WTC11 (cell line): ENCODE results near the gene HAGHL. TPM values are rescaled to one million over a fixed set of nuclear protein-coding genes. Genes with fewer than 3 reads are reported as not detected.

Experiments
- ATAC-seq: fragments of 200-7000 bp; cut with Tn5 transposase; 2 replicates; pipeline ENCODE4 v1.10.0; 2021; ENCODE audit warnings: mild to moderate bottlenecking, moderate library complexity
- CTCF ChIA-PET: fragments of 300-600 bp; sonication (Branson Sonifier 250); formaldehyde crosslinking; loops from one replicate; lab custom pipeline; 2021; ENCODE audit warnings: antibody characterized with exemption; lab: Charles Lee
- POLR2A ChIA-PET: fragments of 350-600 bp; sonication (Branson Sonifier 250); formaldehyde crosslinking; loops from one replicate; lab custom pipeline; 2021; ENCODE audit warnings: antibody characterized with exemption; lab: Charles Lee
- DNase-seq: peaks from one replicate; pipeline ENCODE4 v3.0.0; 2021; ENCODE audit warnings: low spot score
- H3K27ac Mint-ChIP-seq: 2 replicates; pipeline ENCODE4 v1.8.0; 2021; ENCODE audit warnings: mixed read lengths
- H3K27me3 Mint-ChIP-seq: 2 replicates; pipeline ENCODE4 v1.8.0; 2021; ENCODE audit warnings: low read depth, mild to moderate bottlenecking, moderate library complexity, mixed read lengths
- H3K36me3 Mint-ChIP-seq: 2 replicates; pipeline ENCODE4 v1.8.0; 2021; ENCODE audit warnings: mixed read lengths
- H3K4me1 Mint-ChIP-seq: 2 replicates; pipeline ENCODE4 v1.8.0; 2022; ENCODE audit warnings: mixed read lengths
- H3K4me3 Mint-ChIP-seq: 2 replicates; pipeline ENCODE4 v1.8.0; 2021; ENCODE audit warnings: mild to moderate bottlenecking, moderate library complexity, mixed read lengths
- H3K9me3 Mint-ChIP-seq: 2 replicates; pipeline ENCODE4 v1.8.0; 2021; ENCODE audit warnings: mixed read lengths
- ATF3 ChIP-seq: sonication (generic); formaldehyde crosslinking; conservative IDR thresholded peaks from 2 replicates; pipeline ENCODE4 v1.8.1; 2022; ENCODE audit warnings: mild to moderate bottlenecking, missing genetic modification reagents
- CBFB ChIP-seq: sonication (generic); formaldehyde crosslinking; IDR thresholded peaks from 2 replicates; pipeline ENCODE4 v1.8.1; 2022; ENCODE audit warnings: mild to moderate bottlenecking, low read depth, missing genetic modification reagents
- CTCF ChIP-seq: fragments of 200-600 bp; IDR thresholded peaks from 2 replicates; pipeline ENCODE4 v1.8.0; 2022; ENCODE audit warnings: antibody characterized with exemption
- E2F4 ChIP-seq: sonication (generic); formaldehyde crosslinking; IDR thresholded peaks from 2 replicates; pipeline ENCODE4 v1.8.1; 2022; ENCODE audit warnings: low read depth, mild to moderate bottlenecking, moderate library complexity, missing genetic modification reagents, borderline replicate concordance
- ESRRA ChIP-seq: sonication (generic); formaldehyde crosslinking; IDR thresholded peaks from 2 replicates; pipeline ENCODE4 v1.8.1; 2022; ENCODE audit warnings: mild to moderate bottlenecking, missing genetic modification reagents, borderline replicate concordance
- GABPB1 ChIP-seq: sonication (generic); formaldehyde crosslinking; IDR thresholded peaks from 2 replicates; pipeline ENCODE4 v1.8.1; 2023; ENCODE audit warnings: mild to moderate bottlenecking, missing genetic modification reagents
- MLX ChIP-seq: sonication (generic); formaldehyde crosslinking; IDR thresholded peaks from 2 replicates; pipeline ENCODE4 v1.8.1; 2023; ENCODE audit warnings: mild to moderate bottlenecking, missing genetic modification reagents, moderate library complexity
- NR2C2 ChIP-seq: sonication (generic); formaldehyde crosslinking; IDR thresholded peaks from 2 replicates; pipeline ENCODE4 v1.8.0; 2022; ENCODE audit warnings: mild to moderate bottlenecking, missing genetic modification reagents
- OVOL2 ChIP-seq: fragments of 250-450 bp; sonication (Bioruptor Pico); IDR thresholded peaks from 2 replicates; pipeline ENCODE4 v1.9.0; 2021; ENCODE audit warnings: mild to moderate bottlenecking, borderline replicate concordance
- ZNF138 ChIP-seq: sonication (generic); formaldehyde crosslinking; conservative IDR thresholded peaks from 2 replicates; pipeline ENCODE4 v1.8.1; 2022; ENCODE audit warnings: mild to moderate bottlenecking, moderate library complexity, missing genetic modification reagents
- ZNF263 ChIP-seq: sonication (generic); formaldehyde crosslinking; IDR thresholded peaks from 2 replicates; pipeline ENCODE4 v1.8.1; 2022; ENCODE audit warnings: low read depth, mild to moderate bottlenecking, moderate library complexity, missing genetic modification reagents
- ZNF396 ChIP-seq: fragments of 250-450 bp; sonication (Bioruptor Pico); IDR thresholded peaks from 2 replicates; pipeline ENCODE4 v1.8.0; 2021; ENCODE audit warnings: mild to moderate bottlenecking, moderate library complexity, borderline replicate concordance
- total RNA-seq: library from RNA; stranded (reverse); gene quantifications from 3 replicates; pipeline ENCODE4 v1.2.3, GENCODE V29; 2021
- TF ChIP-seq, protein P1 (sequence below): sonication (generic); formaldehyde crosslinking; IDR thresholded peaks from 2 replicates; pipeline ENCODE4 v1.8.0; 2023; ENCODE audit warnings: missing genetic modification reagents, mild to moderate bottlenecking, borderline replicate concordance
- TF ChIP-seq, protein P2 (sequence below): fragments of 250-450 bp; sonication (Bioruptor Pico); IDR thresholded peaks from 2 replicates; pipeline ENCODE4 v2.1.2; 2022; ENCODE audit warnings: mild to moderate bottlenecking, moderate library complexity
- TF ChIP-seq, protein P3 (sequence below): sonication (generic); formaldehyde crosslinking; IDR thresholded peaks from 2 replicates; pipeline ENCODE4 v1.8.0; 2022; ENCODE audit warnings: mild to moderate bottlenecking, missing genetic modification reagents

The HAGHL gene
- total RNA-seq, 1 experiment from 2014 or later, result 41.7 TPM

GRCh38 chr16:725463-726187, 1.3 kb upstream of the HAGHL start:
- H3K36me3 Mint-ChIP-seq, result no peaks in the 10 kb centered on the region; the same call in 1 of the 2 replicates
- no peak for TF ChIP-seq NR2C2 (CRISPR knock-in tag)
- TF ChIP-seq E2F4, result no peak
- TF ChIP-seq ZNF396 (CRISPR knock-in tag), result no peak
- 0 out of 2 replicates have a peak, but pooled peaks have one; percentile 45 for TF ChIP-seq ZNF138 (CRISPR knock-in tag)
- no peak for TF ChIP-seq ATF3 (CRISPR knock-in tag)
- TF ChIP-seq, all 79 proteins: peak for 1
- H3K4me1 Mint-ChIP-seq, result no peaks in the 10 kb centered on the region
- peaks cover 2% of the 10 kb centered on the region; the same call in 1 of the 2 replicates for H3K27me3 Mint-ChIP-seq
- ATAC-seq, result no peak
- POLR2A ChIA-PET, result interaction anchor here (1.1 kb wide), 1 partner anchor 9 kb away, joined by 5 read pairs; no protein-coding TSS in a partner anchor
- no peak for DNase-seq
- H3K4me3 Mint-ChIP-seq, result peak overlapping the region; percentile 69; the same call in 1 of the 2 replicates
- no peak overlapping the region for H3K27ac Mint-ChIP-seq
- CTCF ChIA-PET, result interaction anchor here (1.0 to 6.9 kb wide), 8 partner anchors 11 to 65 kb away, joined by 3 to 90 read pairs (median 5); partner anchors contain the start of genes CHTF18, CIAO3, METRN and RPUSD1
- no peaks in the 10 kb centered on the region for H3K9me3 Mint-ChIP-seq

DNA sequence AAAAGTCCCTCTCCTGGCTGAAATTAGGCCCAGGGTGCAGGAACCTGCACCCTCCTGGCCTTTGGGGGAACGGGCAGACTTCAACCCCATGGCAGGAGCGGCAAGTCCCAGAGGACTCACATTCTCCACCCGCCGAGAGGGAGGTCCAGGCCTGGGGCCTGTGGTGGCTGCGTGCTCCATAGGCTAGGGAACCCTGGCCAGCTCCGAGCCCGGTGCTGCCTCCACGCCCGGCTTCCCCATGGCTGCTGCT, 793 bp upstream of the HAGHL start:
- Mint-ChIP-seq H3K27ac (no peak overlapping the region), H3K4me3 (peak overlapping the region; percentile 69), H3K4me1 (no peaks in the 10 kb centered on the region), H3K27me3 (peaks cover 2% of the 10 kb centered on the region; the same call in 1 of the 2 replicates), H3K36me3 (no peaks in the 10 kb centered on the region; the same call in 1 of the 2 replicates), H3K9me3 (no peaks in the 10 kb centered on the region)
- CTCF ChIA-PET, result interaction anchor here (0.7 to 6.9 kb wide), 9 partner anchors 10 to 66 kb away, joined by 3 to 90 read pairs (median 5); partner anchors contain the start of genes CHTF18, CIAO3, METRN and RPUSD1
- ATAC-seq, result no peak
- no peak for TF ChIP-seq ZNF263 (CRISPR knock-in tag)
- TF ChIP-seq OVOL2, result no peak
- TF ChIP-seq MLX, result no peak
- no peak for TF ChIP-seq CBFB (CRISPR knock-in tag)
- no peak for DNase-seq
- POLR2A ChIA-PET, result interaction anchor here (1.1 kb wide), 1 partner anchor 10 kb away, joined by 5 read pairs; no protein-coding TSS in a partner anchor

DNA sequence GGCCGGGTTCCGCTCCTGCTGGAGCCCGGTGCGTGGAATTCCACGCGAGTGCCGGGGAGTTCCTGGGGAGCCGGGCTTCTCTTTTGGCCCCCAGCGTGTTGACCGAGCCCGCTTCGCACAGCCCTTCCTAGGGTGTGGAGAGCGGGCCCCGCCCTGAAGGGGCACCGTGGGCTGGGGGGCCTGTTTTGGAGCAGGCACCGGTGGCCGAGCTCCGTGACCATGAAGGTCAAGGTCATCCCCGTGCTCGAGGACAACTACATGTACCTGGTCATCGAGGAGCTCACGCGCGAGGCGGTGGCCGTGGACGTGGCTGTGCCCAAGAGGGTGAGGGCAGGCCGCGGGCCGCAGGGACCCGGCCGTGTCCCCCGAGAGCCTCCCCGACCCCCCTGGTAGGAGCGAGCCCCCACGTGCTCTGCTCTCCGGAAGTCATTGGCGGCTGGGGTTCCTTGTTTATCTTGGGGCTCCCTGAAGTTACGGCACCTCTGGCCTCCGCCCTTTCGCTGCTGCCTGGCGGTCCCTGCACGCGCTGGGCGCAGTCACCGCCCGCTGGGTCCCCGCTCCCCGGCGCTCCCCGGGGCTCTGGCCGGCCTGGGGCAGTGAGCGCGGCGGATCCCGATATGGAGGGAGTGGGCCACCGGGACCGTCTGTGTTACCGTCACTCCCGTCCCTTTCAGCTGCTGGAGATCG, 528 bp downstream of the HAGHL start:
- H3K36me3 Mint-ChIP-seq, result no peaks in the 10 kb centered on the region; the same call in 1 of the 2 replicates
- POLR2A ChIA-PET, result interaction anchor here (0.6 to 1.2 kb wide), 3 partner anchors 8 to 65 kb away, joined by 3 read pairs; no protein-coding TSS in a partner anchor
- TF ChIP-seq ESRRA (CRISPR knock-in tag) (peak; percentile 28; the same call in 1 of the 2 replicates), CTCF (no peak), GABPB1 (CRISPR knock-in tag) (no peak)
- TF ChIP-seq, protein P1, sequence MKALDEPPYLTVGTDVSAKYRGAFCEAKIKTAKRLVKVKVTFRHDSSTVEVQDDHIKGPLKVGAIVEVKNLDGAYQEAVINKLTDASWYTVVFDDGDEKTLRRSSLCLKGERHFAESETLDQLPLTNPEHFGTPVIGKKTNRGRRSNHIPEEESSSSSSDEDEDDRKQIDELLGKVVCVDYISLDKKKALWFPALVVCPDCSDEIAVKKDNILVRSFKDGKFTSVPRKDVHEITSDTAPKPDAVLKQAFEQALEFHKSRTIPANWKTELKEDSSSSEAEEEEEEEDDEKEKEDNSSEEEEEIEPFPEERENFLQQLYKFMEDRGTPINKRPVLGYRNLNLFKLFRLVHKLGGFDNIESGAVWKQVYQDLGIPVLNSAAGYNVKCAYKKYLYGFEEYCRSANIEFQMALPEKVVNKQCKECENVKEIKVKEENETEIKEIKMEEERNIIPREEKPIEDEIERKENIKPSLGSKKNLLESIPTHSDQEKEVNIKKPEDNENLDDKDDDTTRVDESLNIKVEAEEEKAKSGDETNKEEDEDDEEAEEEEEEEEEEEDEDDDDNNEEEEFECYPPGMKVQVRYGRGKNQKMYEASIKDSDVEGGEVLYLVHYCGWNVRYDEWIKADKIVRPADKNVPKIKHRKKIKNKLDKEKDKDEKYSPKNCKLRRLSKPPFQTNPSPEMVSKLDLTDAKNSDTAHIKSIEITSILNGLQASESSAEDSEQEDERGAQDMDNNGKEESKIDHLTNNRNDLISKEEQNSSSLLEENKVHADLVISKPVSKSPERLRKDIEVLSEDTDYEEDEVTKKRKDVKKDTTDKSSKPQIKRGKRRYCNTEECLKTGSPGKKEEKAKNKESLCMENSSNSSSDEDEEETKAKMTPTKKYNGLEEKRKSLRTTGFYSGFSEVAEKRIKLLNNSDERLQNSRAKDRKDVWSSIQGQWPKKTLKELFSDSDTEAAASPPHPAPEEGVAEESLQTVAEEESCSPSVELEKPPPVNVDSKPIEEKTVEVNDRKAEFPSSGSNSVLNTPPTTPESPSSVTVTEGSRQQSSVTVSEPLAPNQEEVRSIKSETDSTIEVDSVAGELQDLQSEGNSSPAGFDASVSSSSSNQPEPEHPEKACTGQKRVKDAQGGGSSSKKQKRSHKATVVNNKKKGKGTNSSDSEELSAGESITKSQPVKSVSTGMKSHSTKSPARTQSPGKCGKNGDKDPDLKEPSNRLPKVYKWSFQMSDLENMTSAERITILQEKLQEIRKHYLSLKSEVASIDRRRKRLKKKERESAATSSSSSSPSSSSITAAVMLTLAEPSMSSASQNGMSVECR (CRISPR knock-in tag), result no peak
- TF ChIP-seq, protein P2, sequence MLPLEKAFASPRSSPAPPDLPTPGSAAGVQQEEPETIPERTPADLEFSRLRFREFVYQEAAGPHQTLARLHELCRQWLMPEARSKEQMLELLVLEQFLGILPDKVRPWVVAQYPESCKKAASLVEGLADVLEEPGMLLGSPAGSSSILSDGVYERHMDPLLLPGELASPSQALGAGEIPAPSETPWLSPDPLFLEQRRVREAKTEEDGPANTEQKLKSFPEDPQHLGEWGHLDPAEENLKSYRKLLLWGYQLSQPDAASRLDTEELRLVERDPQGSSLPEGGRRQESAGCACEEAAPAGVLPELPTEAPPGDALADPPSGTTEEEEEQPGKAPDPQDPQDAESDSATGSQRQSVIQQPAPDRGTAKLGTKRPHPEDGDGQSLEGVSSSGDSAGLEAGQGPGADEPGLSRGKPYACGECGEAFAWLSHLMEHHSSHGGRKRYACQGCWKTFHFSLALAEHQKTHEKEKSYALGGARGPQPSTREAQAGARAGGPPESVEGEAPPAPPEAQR, result no peak
- TF ChIP-seq, protein P3, sequence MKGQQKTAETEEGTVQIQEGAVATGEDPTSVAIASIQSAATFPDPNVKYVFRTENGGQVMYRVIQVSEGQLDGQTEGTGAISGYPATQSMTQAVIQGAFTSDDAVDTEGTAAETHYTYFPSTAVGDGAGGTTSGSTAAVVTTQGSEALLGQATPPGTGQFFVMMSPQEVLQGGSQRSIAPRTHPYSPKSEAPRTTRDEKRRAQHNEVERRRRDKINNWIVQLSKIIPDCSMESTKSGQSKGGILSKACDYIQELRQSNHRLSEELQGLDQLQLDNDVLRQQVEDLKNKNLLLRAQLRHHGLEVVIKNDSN (CRISPR knock-in tag), result peak; percentile 56; the same call in 1 of the 2 replicates

More for the DNA sequence above, 528 bp downstream of the HAGHL start:
- no peak for ATAC-seq
- CTCF ChIA-PET, result interaction anchor here (0.8 to 6.9 kb wide), 13 partner anchors 8 to 347 kb away, joined by 3 to 90 read pairs (median 5); partner anchors contain the start of genes CHTF18, CIAO3, GNG13 and METRN
- H3K9me3 Mint-ChIP-seq, result no peaks in the 10 kb centered on the region
- no peak overlapping the region for H3K27ac Mint-ChIP-seq
- no peak for DNase-seq
- no peaks in the 10 kb centered on the region for H3K4me1 Mint-ChIP-seq
- peaks cover 2% of the 10 kb centered on the region; the same call in 1 of the 2 replicates for H3K27me3 Mint-ChIP-seq
- peak overlapping the region; percentile 54 for H3K4me3 Mint-ChIP-seq
